OCI-LY1 (cell line): Measurements from ENCODE around the gene KCNG4.

Source experiments
- CTCF ChIP-seq: fragments of 200-600 bp; sonication (generic), shearing (Covaris generic); IDR thresholded peaks from 2 replicates; pipeline ENCODE4 v1.5.1; 2017; ENCODE audit warnings: mild to moderate bottlenecking, antibody characterized with exemption, low read length, moderate library complexity, mixed read lengths
- EZH2 ChIP-seq: fragments of 200-600 bp; sonication (generic), shearing (Covaris generic); IDR thresholded peaks from 2 replicates; pipeline ENCODE4 v1.8.0; 2017; ENCODE audit warnings: borderline replicate concordance, mixed run types, mild to moderate bottlenecking, antibody characterized with exemption, low read length, moderate library complexity, mixed read lengths

- no peak for TF ChIP-seq CTCF
- no peak for TF ChIP-seq EZH2
Observed at GRCh38 chr16:84196727-84197394, 43.0 kb downstream of the KCNG4 start.
